ENCODE measurements around the gene PPP4R2. TPM values are rescaled to one million over a fixed set of nuclear protein-coding genes. Genes with fewer than 3 reads are reported as not detected.

The PPP4R2 gene
- total RNA-seq, 8 experiments from 2014 or later, result 39.7 to 74.6 (median 48.5) TPM

- Histone ChIP-seq H3K27ac (no peak overlapping the region), H3K4me3 (no peak overlapping the region), H3K4me1 (replicated peaks in 1 of 2) (no peaks in the 10 kb centered on the region)
- in situ Hi-C loops (cut with MboI; ENCODE audit: low pct_unique_long_range_greater_than_20kb in 2 of 9, low sequenced_read_pairs in 9 of 9, unreplicated experiment in 9 of 9), result loop anchor here in 4 of 9 experiments (25.0 kb wide), 3 partner anchors 158 to 1383 kb away; no protein-coding TSS in a partner anchor
- WGBS, 10 experiments, result 62 to 100% (median 89%) methylated on average over 1 to 7 of the region's 12 CpGs; no CpG with 5 or more reads in 3 of the 10 experiments
- ATAC-seq (replicated peaks in 6 of 8), result no peak
Observed at GRCh38 chr3:73094951-73095350, 98.3 kb downstream of the PPP4R2 start.

- 50 to 100% (median 78%) methylated on average over 1 to 2 of the region's 2 CpGs; no CpG with 5 or more reads in 3 of the 10 experiments for WGBS, 10 experiments
- in situ Hi-C loops (cut with MboI; ENCODE audit: low pct_unique_long_range_greater_than_20kb in 2 of 9, low sequenced_read_pairs in 9 of 9, unreplicated experiment in 9 of 9), result loop anchor here in 4 of 9 experiments (25.0 kb wide), 3 partner anchors 159 to 1384 kb away; no protein-coding TSS in a partner anchor
- Histone ChIP-seq H3K4me3 (no peak overlapping the region), H3K27ac (no peak overlapping the region), H3K4me1 (replicated peaks in 1 of 2) (peaks cover under 1 to 4% of the 10 kb centered on the region in 2 donors)
- ATAC-seq (replicated peaks in 6 of 8), result no peak
Observed at GRCh38 chr3:73096169-73096568, 99.6 kb downstream of the PPP4R2 start.

GRCh38 chr3:73098026-73098425 is 101.4 kb downstream of the PPP4R2 start:
- WGBS, 10 experiments, result 69 to 100% (median 100%) methylated on average over 1 to 2 of the region's 2 CpGs; no CpG with 5 or more reads in 7 of the 10 experiments
- ATAC-seq (replicated peaks in 6 of 8), result no peak
- in situ Hi-C loops (cut with MboI; ENCODE audit: low pct_unique_long_range_greater_than_20kb in 2 of 9, low sequenced_read_pairs in 9 of 9, unreplicated experiment in 9 of 9), result loop anchor here in 4 of 9 experiments (25.0 kb wide), 3 partner anchors 161 to 1386 kb away; no protein-coding TSS in a partner anchor

GRCh38 chr3:73098873-73099272 is 102.3 kb downstream of the PPP4R2 start:
- Histone ChIP-seq H3K27ac (no peak overlapping the region), H3K4me3 (no peak overlapping the region), H3K4me1 (replicated peaks in 1 of 2) (peaks cover 2 to 4% of the 10 kb centered on the region in 2 donors)
- ATAC-seq (replicated peaks in 6 of 8), result no peak
- in situ Hi-C loops (cut with MboI; ENCODE audit: low pct_unique_long_range_greater_than_20kb in 2 of 9, low sequenced_read_pairs in 9 of 9, unreplicated experiment in 9 of 9), result loop anchor here in 4 of 9 experiments (25.0 kb wide), 3 partner anchors 162 to 1387 kb away; no protein-coding TSS in a partner anchor
- WGBS, 10 experiments, result 80 to 100% (median 100%) methylated on average over 1 of the region's 1 CpG; no CpG with 5 or more reads in 7 of the 10 experiments

More at GRCh38 chr3:73098026-73098425, 101.4 kb downstream of the PPP4R2 start:
- H3K4me3 ChIP-seq, result no peak overlapping the region
- no peak overlapping the region for H3K27ac ChIP-seq
- H3K4me1 ChIP-seq (replicated peaks in 1 of 2), result peaks cover 2 to 4% of the 10 kb centered on the region in 2 donors

- H3K4me3 ChIP-seq, result no peak overlapping the region
- no peak overlapping the region for H3K27ac ChIP-seq
- in situ Hi-C loops (cut with MboI; ENCODE audit: low pct_unique_long_range_greater_than_20kb in 2 of 9, low sequenced_read_pairs in 9 of 9, unreplicated experiment in 9 of 9), result loop anchor here in 8 of 9 experiments (5.0 to 25.0 kb wide), 6 partner anchors 284 to 404 kb away; no protein-coding TSS in a partner anchor
- WGBS, 10 experiments, result 0 to 63% (median 13%) methylated on average over 1 to 7 of the region's 9 CpGs; no CpG with 5 or more reads in 2 of the 10 experiments
- peak; percentile 73 to 99 (median 92) for ATAC-seq (replicated peaks in 6 of 8)
- H3K4me1 ChIP-seq (replicated peaks in 1 of 2), result peaks cover 2 to 4% of the 10 kb centered on the region in 2 donors
Observed at GRCh38 chr3:73100741-73101559, 104.3 kb downstream of the PPP4R2 start.

GRCh38 chr3:73101881-73102280 is 105.3 kb downstream of the PPP4R2 start:
- Histone ChIP-seq H3K4me3 (no peak overlapping the region), H3K4me1 (replicated peaks in 1 of 2) (peaks cover 2 to 4% of the 10 kb centered on the region in 2 donors), H3K27ac (no peak overlapping the region)
- ATAC-seq (replicated peaks in 6 of 8), result no peak
- in situ Hi-C loops (cut with MboI; ENCODE audit: low pct_unique_long_range_greater_than_20kb in 2 of 9, low sequenced_read_pairs in 9 of 9, unreplicated experiment in 9 of 9), result loop anchor here in 8 of 9 experiments (5.0 to 25.0 kb wide), 6 partner anchors 283 to 403 kb away; no protein-coding TSS in a partner anchor
- WGBS, 10 experiments, result 0 to 100% (median 84%) methylated on average over 1 to 2 of the region's 2 CpGs; no CpG with 5 or more reads in 4 of the 10 experiments

- Histone ChIP-seq H3K4me1 (replicated peaks in 1 of 2) (no peaks in the 10 kb centered on the region), H3K27ac (no peak overlapping the region), H3K4me3 (no peak overlapping the region)
- WGBS, 10 experiments, result 0 to 45% (median 33%) methylated on average over 1 to 2 of the region's 3 CpGs; no CpG with 5 or more reads in 5 of the 10 experiments
- ATAC-seq (replicated peaks in 6 of 8), result no peak
- in situ Hi-C loops (cut with MboI; ENCODE audit: low pct_unique_long_range_greater_than_20kb in 2 of 9, low sequenced_read_pairs in 9 of 9, unreplicated experiment in 9 of 9), result loop anchor here in 7 of 9 experiments (10.0 to 25.0 kb wide), 5 partner anchors 278 to 398 kb away; no protein-coding TSS in a partner anchor
Observed at GRCh38 chr3:73107215-73107614, 110.6 kb downstream of the PPP4R2 start.

GRCh38 chr3:73107676-73108187 is 111.1 kb downstream of the PPP4R2 start:
- Histone ChIP-seq H3K4me3 (no peak overlapping the region), H3K27ac (no peak overlapping the region), H3K4me1 (replicated peaks in 1 of 2) (no peaks in the 10 kb centered on the region)
- no peak for ATAC-seq (replicated peaks in 6 of 8)
- 38 to 82% (median 70%) methylated on average over 3 to 5 of the region's 5 CpGs; no CpG with 5 or more reads in 4 of the 10 experiments for WGBS, 10 experiments
- in situ Hi-C loops (cut with MboI; ENCODE audit: low pct_unique_long_range_greater_than_20kb in 2 of 9, low sequenced_read_pairs in 9 of 9, unreplicated experiment in 9 of 9), result loop anchor here in 7 of 9 experiments (10.0 to 25.0 kb wide), 5 partner anchors 277 to 397 kb away; no protein-coding TSS in a partner anchor

- Histone ChIP-seq H3K27ac (no peak overlapping the region), H3K4me3 (no peak overlapping the region), H3K4me1 (replicated peaks in 1 of 2) (no peaks in the 10 kb centered on the region)
- WGBS, 10 experiments, result 56 to 100% (median 96%) methylated on average over 1 to 3 of the region's 3 CpGs; no CpG with 5 or more reads in 2 of the 10 experiments
- in situ Hi-C loops (cut with MboI; ENCODE audit: low pct_unique_long_range_greater_than_20kb in 2 of 9, low sequenced_read_pairs in 9 of 9, unreplicated experiment in 9 of 9), result loop anchor here in 7 of 9 experiments (10.0 to 25.0 kb wide), 5 partner anchors 276 to 396 kb away; no protein-coding TSS in a partner anchor
- no peak for ATAC-seq (replicated peaks in 6 of 8)
Observed at GRCh38 chr3:73108750-73109149, 112.1 kb downstream of the PPP4R2 start.

- in situ Hi-C loops (cut with MboI; ENCODE audit: low pct_unique_long_range_greater_than_20kb in 2 of 9, low sequenced_read_pairs in 9 of 9, unreplicated experiment in 9 of 9), result loop anchor here in 2 of 9 experiments (25.0 kb wide), 2 partner anchors 327 to 352 kb away; no protein-coding TSS in a partner anchor
- no peaks in the 10 kb centered on the region for H3K4me1 ChIP-seq (replicated peaks in 1 of 2)
- H3K4me3 ChIP-seq, result no peak overlapping the region
- no peak overlapping the region for H3K27ac ChIP-seq
- WGBS, 10 experiments, result 53 to 85% (median 74%) methylated on average over 2 to 12 of the region's 20 CpGs; no CpG with 5 or more reads in 3 of the 10 experiments
- ATAC-seq (replicated peaks in 6 of 8), result no peak
Observed at GRCh38 chr3:73110530-73110929, 113.9 kb downstream of the PPP4R2 start.

GRCh38 chr3:73114711-73115110 is 118.1 kb downstream of the PPP4R2 start:
- Histone ChIP-seq H3K4me3 (no peak overlapping the region), H3K4me1 (replicated peaks in 1 of 2) (no peaks in the 10 kb centered on the region), H3K27ac (no peak overlapping the region)
- in situ Hi-C loops (cut with MboI; ENCODE audit: low pct_unique_long_range_greater_than_20kb in 2 of 9, low sequenced_read_pairs in 9 of 9, unreplicated experiment in 9 of 9), result loop anchor here in 2 of 9 experiments (25.0 kb wide), 2 partner anchors 323 to 348 kb away; no protein-coding TSS in a partner anchor
- no peak for ATAC-seq (replicated peaks in 6 of 8)
- 0 to 100% (median 17%) methylated on average over 1 to 3 of the region's 3 CpGs; no CpG with 5 or more reads in 7 of the 10 experiments for WGBS, 10 experiments

GRCh38 chr3:73115806-73116205 is 119.2 kb downstream of the PPP4R2 start:
- in situ Hi-C loops (cut with MboI; ENCODE audit: low pct_unique_long_range_greater_than_20kb in 2 of 9, low sequenced_read_pairs in 9 of 9, unreplicated experiment in 9 of 9), result loop anchor here in 2 of 9 experiments (25.0 kb wide), 2 partner anchors 321 to 346 kb away; no protein-coding TSS in a partner anchor
- Histone ChIP-seq H3K4me1 (replicated peaks in 1 of 2) (no peaks in the 10 kb centered on the region), H3K27ac (no peak overlapping the region), H3K4me3 (no peak overlapping the region)
- 0 to 89% (median 17%) methylated on average over 1 to 2 of the region's 2 CpGs; no CpG with 5 or more reads in 3 of the 10 experiments for WGBS, 10 experiments
- ATAC-seq (replicated peaks in 6 of 8), result no peak
